ENCODE measurements around the gene KDM4E. TPM values are rescaled to one million over a fixed set of nuclear protein-coding genes. Genes with fewer than 3 reads are reported as not detected.

Gene KDM4E
- total and polyA plus RNA-seq, 5 donors from 2014 or later, result not detected

- H3K27ac Mint-ChIP-seq, result peak overlapping the region; percentile 97 to 98 (median 98)
- Histone ChIP-seq H3K4me1 (ENCODE audit: control insufficient read depth, insufficient read depth, low read length, poor library complexity, severe bottlenecking) (peaks cover 20% of the 10 kb centered on the region), H3K27me3 (ENCODE audit: control insufficient read depth, insufficient read depth, low read length) (peaks cover 3% of the 10 kb centered on the region), H3K9me3 (ENCODE audit: control insufficient read depth in 2 of 2, low read length in 2 of 2) (no peaks in the 10 kb centered on the region), H3K4me3 (ENCODE audit: low read depth, low read length) (peak overlapping the region; percentile 100), H3K27ac (ENCODE audit: insufficient read depth, low read length, poor library complexity, severe bottlenecking) (peak overlapping the region; percentile 87), H3K36me3 (ENCODE audit: control insufficient read depth, insufficient read depth, low read length) (no peaks in the 10 kb centered on the region)
- DNase-seq, result peak; percentile 67 to 83 (median 77)
- peak; percentile 69 to 72 for ATAC-seq (ENCODE audit: low read depth in 2 of 2)
- H3K36me3 Mint-ChIP-seq, result peaks cover 9% of the 10 kb centered on the region
- H3K9me3 Mint-ChIP-seq, result peaks cover 0 to 2% (median 0%) of the 10 kb centered on the region in 7 donors
- peaks cover 9% of the 10 kb centered on the region for H3K27me3 Mint-ChIP-seq
- H3K4me1 Mint-ChIP-seq, result peaks cover 25 to 34% (median 30%) of the 10 kb centered on the region in 4 donors
- peak overlapping the region; percentile 94 to 99 (median 97) for H3K4me3 Mint-ChIP-seq
Measured at GRCh38 chr11:95067039-95067840, 42.2 kb downstream of the KDM4E start.

- no peak for ATAC-seq (ENCODE audit: low read depth in 2 of 2)
- Mint-ChIP-seq H3K27ac (peak overlapping the region; percentile 97 to 98 (median 98)), H3K27me3 (peaks cover 6% of the 10 kb centered on the region)
Measured at GRCh38 chr11:95067841-95068219, 42.8 kb downstream of the KDM4E start.

GRCh38 chr11:95068549-95068948 lies 43.5 kb downstream of the KDM4E start:
- Histone ChIP-seq H3K4me3 (ENCODE audit: low read depth, low read length) (peak overlapping the region; percentile 100), H3K4me1 (ENCODE audit: control insufficient read depth, insufficient read depth, low read length, poor library complexity, severe bottlenecking) (peaks cover 20% of the 10 kb centered on the region), H3K36me3 (ENCODE audit: control insufficient read depth, insufficient read depth, low read length) (no peaks in the 10 kb centered on the region), H3K27ac (ENCODE audit: insufficient read depth, low read length, poor library complexity, severe bottlenecking) (peak overlapping the region; percentile 87), H3K9me3 (ENCODE audit: control insufficient read depth in 2 of 2, low read length in 2 of 2) (no peaks in the 10 kb centered on the region), H3K27me3 (ENCODE audit: control insufficient read depth, insufficient read depth, low read length) (peaks cover 3% of the 10 kb centered on the region)
- peak overlapping the region; percentile 94 to 99 (median 97) for H3K4me3 Mint-ChIP-seq
- DNase-seq (peak; percentile 60 to 91 (median 81)), ATAC-seq (ENCODE audit: low read depth in 2 of 2) (peak; percentile 69 to 72)
- peaks cover 0 to 2% (median 0%) of the 10 kb centered on the region in 7 donors for H3K9me3 Mint-ChIP-seq
- H3K4me1 Mint-ChIP-seq, result peaks cover 32 to 37% (median 34%) of the 10 kb centered on the region in 4 donors
- H3K36me3 Mint-ChIP-seq, result peaks cover 16% of the 10 kb centered on the region
- peaks cover 6% of the 10 kb centered on the region for H3K27me3 Mint-ChIP-seq
- H3K27ac Mint-ChIP-seq, result peak overlapping the region; percentile 97 to 98 (median 98)

More at GRCh38 chr11:95067841-95068219, 42.8 kb downstream of the KDM4E start:
- H3K4me3 ChIP-seq (ENCODE audit: low read depth, low read length), result peak overlapping the region; percentile 100
- peak overlapping the region; percentile 87 for H3K27ac ChIP-seq (ENCODE audit: insufficient read depth, low read length, poor library complexity, severe bottlenecking)
- H3K27me3 ChIP-seq (ENCODE audit: control insufficient read depth, insufficient read depth, low read length), result peaks cover 3% of the 10 kb centered on the region
- peak overlapping the region; percentile 94 to 99 (median 97) for H3K4me3 Mint-ChIP-seq
- H3K36me3 Mint-ChIP-seq, result peaks cover 11% of the 10 kb centered on the region
- peaks cover 0 to 2% (median 0%) of the 10 kb centered on the region in 7 donors for H3K9me3 Mint-ChIP-seq
- H3K4me1 Mint-ChIP-seq, result peaks cover 29 to 34% (median 32%) of the 10 kb centered on the region in 4 donors
- DNase-seq, result no peak
- no peaks in the 10 kb centered on the region for H3K36me3 ChIP-seq (ENCODE audit: control insufficient read depth, insufficient read depth, low read length)
- no peaks in the 10 kb centered on the region for H3K9me3 ChIP-seq (ENCODE audit: control insufficient read depth in 2 of 2, low read length in 2 of 2)
- peaks cover 20% of the 10 kb centered on the region for H3K4me1 ChIP-seq (ENCODE audit: control insufficient read depth, insufficient read depth, low read length, poor library complexity, severe bottlenecking)

- Mint-ChIP-seq H3K27me3 (no peaks in the 10 kb centered on the region), H3K4me1 (peaks cover 32 to 40% (median 35%) of the 10 kb centered on the region in 4 donors), H3K27ac (peak overlapping the region in 1 of 3 donors; percentile 1), H3K36me3 (peaks cover 16% of the 10 kb centered on the region), H3K9me3 (peaks cover 0 to 2% (median 0%) of the 10 kb centered on the region in 7 donors), H3K4me3 (peak overlapping the region in 3 of 4 donors; percentile 21 to 94 (median 64))
- DNase-seq (no peak), ATAC-seq (ENCODE audit: low read depth in 2 of 2) (no peak)
- Histone ChIP-seq H3K27me3 (ENCODE audit: control insufficient read depth, insufficient read depth, low read length) (peaks cover under 1% of the 10 kb centered on the region), H3K36me3 (ENCODE audit: control insufficient read depth, insufficient read depth, low read length) (no peaks in the 10 kb centered on the region), H3K4me1 (ENCODE audit: control insufficient read depth, insufficient read depth, low read length, poor library complexity, severe bottlenecking) (peaks cover 20% of the 10 kb centered on the region), H3K27ac (ENCODE audit: insufficient read depth, low read length, poor library complexity, severe bottlenecking) (no peak overlapping the region), H3K4me3 (ENCODE audit: low read depth, low read length) (peak overlapping the region; percentile 43), H3K9me3 (ENCODE audit: control insufficient read depth in 2 of 2, low read length in 2 of 2) (no peaks in the 10 kb centered on the region)
Measured at GRCh38 chr11:95070471-95070870, 45.4 kb downstream of the KDM4E start.

GRCh38 chr11:95072948-95073347 lies 47.9 kb downstream of the KDM4E start:
- Mint-ChIP-seq H3K36me3 (peaks cover 16% of the 10 kb centered on the region), H3K9me3 (no peaks in the 10 kb centered on the region), H3K4me3 (no peak overlapping the region), H3K27ac (peak overlapping the region in 1 of 3 donors; percentile 72), H3K27me3 (no peaks in the 10 kb centered on the region), H3K4me1 (peaks cover 27 to 46% (median 33%) of the 10 kb centered on the region in 4 donors)
- Histone ChIP-seq H3K4me3 (ENCODE audit: low read depth, low read length) (no peak overlapping the region), H3K27me3 (ENCODE audit: control insufficient read depth, insufficient read depth, low read length) (no peaks in the 10 kb centered on the region), H3K4me1 (ENCODE audit: control insufficient read depth, insufficient read depth, low read length, poor library complexity, severe bottlenecking) (peaks cover 20% of the 10 kb centered on the region), H3K9me3 (ENCODE audit: control insufficient read depth in 2 of 2, low read length in 2 of 2) (no peaks in the 10 kb centered on the region), H3K36me3 (ENCODE audit: control insufficient read depth, insufficient read depth, low read length) (no peaks in the 10 kb centered on the region), H3K27ac (ENCODE audit: insufficient read depth, low read length, poor library complexity, severe bottlenecking) (no peak overlapping the region)
- no peak for ATAC-seq (ENCODE audit: low read depth in 2 of 2)
- no peak for DNase-seq

- Histone ChIP-seq H3K36me3 (ENCODE audit: control insufficient read depth, insufficient read depth, low read length) (no peaks in the 10 kb centered on the region), H3K9me3 (ENCODE audit: control insufficient read depth in 2 of 2, low read length in 2 of 2) (no peaks in the 10 kb centered on the region), H3K4me1 (ENCODE audit: control insufficient read depth, insufficient read depth, low read length, poor library complexity, severe bottlenecking) (peaks cover 9% of the 10 kb centered on the region), H3K27me3 (ENCODE audit: control insufficient read depth, insufficient read depth, low read length) (no peaks in the 10 kb centered on the region), H3K27ac (ENCODE audit: insufficient read depth, low read length, poor library complexity, severe bottlenecking) (no peak overlapping the region), H3K4me3 (ENCODE audit: low read depth, low read length) (no peak overlapping the region)
- Mint-ChIP-seq H3K27me3 (peaks cover 4% of the 10 kb centered on the region), H3K36me3 (peaks cover 13% of the 10 kb centered on the region), H3K4me3 (no peak overlapping the region), H3K27ac (no peak overlapping the region), H3K4me1 (peaks cover 15 to 36% (median 24%) of the 10 kb centered on the region in 4 donors), H3K9me3 (no peaks in the 10 kb centered on the region)
- ATAC-seq (ENCODE audit: low read depth in 2 of 2) (no peak), DNase-seq (no peak)
Measured at GRCh38 chr11:95074792-95075563, 49.9 kb downstream of the KDM4E start.

GRCh38 chr11:95076416-95076815 lies 51.4 kb downstream of the KDM4E start:
- Mint-ChIP-seq H3K4me1 (peaks cover 5 to 28% (median 13%) of the 10 kb centered on the region in 4 donors), H3K9me3 (no peaks in the 10 kb centered on the region), H3K27ac (no peak overlapping the region)

More at GRCh38 chr11:95076416-95076815, 51.4 kb downstream of the KDM4E start:
- peaks cover 7% of the 10 kb centered on the region for H3K36me3 Mint-ChIP-seq
- no peak overlapping the region for H3K4me3 Mint-ChIP-seq
- no peak overlapping the region for H3K4me3 ChIP-seq (ENCODE audit: low read depth, low read length)
- peaks cover 4% of the 10 kb centered on the region for H3K27me3 Mint-ChIP-seq
- ATAC-seq (ENCODE audit: low read depth in 2 of 2) (no peak), DNase-seq (peak in 1 of 3 donors; percentile 13)
- H3K9me3 ChIP-seq (ENCODE audit: control insufficient read depth in 2 of 2, low read length in 2 of 2), result no peaks in the 10 kb centered on the region
- H3K27ac ChIP-seq (ENCODE audit: insufficient read depth, low read length, poor library complexity, severe bottlenecking), result no peak overlapping the region
- no peaks in the 10 kb centered on the region for H3K4me1 ChIP-seq (ENCODE audit: control insufficient read depth, insufficient read depth, low read length, poor library complexity, severe bottlenecking)
- H3K27me3 ChIP-seq (ENCODE audit: control insufficient read depth, insufficient read depth, low read length), result peaks cover 3% of the 10 kb centered on the region
- no peaks in the 10 kb centered on the region for H3K36me3 ChIP-seq (ENCODE audit: control insufficient read depth, insufficient read depth, low read length)
